ENCODE measurements around the gene PRICKLE3.

Gene PRICKLE3

DNA sequence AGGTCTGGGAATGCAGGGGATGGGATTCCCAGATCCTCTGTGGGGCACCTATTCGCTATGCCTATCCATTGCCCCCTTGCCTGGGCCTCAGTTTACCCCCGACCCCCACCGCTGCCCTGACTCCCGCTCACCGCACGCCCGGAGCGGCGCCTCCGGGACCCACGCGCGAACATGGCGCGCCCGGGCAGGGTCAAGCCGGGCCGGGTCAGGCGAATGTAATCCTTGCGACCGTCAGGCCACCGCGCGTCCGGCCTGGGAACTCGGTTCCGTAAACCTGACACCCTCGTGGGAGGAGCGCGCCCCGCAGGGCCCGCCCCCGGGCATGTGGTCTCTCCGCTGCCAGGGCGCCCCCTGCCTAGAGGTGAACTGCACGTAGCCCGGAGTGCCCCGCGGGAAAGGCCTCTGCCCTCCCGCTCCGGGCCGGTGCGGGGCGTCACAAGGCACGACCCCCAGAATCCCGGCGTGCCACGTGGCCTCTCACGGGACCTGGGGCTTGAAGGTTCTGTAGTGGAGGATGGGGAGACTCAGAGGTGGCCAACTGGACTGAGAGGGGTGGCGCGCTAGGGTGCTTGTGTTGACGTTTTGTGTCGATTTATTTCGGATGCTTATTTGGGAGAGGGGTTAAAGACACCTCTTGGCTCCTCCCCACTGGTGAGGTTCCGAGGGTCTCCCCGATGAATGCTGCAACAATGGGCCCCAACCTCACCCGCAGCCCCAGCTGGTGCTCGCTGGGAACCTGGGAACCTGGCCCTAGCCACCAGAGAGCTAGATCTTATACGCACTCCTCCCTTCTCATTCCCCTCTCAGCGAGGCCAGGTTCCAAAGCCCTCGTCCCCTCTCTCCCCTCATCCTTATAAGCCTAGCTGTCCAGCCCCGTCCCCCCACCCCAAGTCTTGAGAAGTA is at the start of gene PRICKLE3:
Gene PRICKLE3 (minus strand): TSS at position 249 of the 903 bp plus-strand sequence. CDS start 76 bp downstream, at position 173.
- DNase-seq, result peak; percentile 43

DNA sequence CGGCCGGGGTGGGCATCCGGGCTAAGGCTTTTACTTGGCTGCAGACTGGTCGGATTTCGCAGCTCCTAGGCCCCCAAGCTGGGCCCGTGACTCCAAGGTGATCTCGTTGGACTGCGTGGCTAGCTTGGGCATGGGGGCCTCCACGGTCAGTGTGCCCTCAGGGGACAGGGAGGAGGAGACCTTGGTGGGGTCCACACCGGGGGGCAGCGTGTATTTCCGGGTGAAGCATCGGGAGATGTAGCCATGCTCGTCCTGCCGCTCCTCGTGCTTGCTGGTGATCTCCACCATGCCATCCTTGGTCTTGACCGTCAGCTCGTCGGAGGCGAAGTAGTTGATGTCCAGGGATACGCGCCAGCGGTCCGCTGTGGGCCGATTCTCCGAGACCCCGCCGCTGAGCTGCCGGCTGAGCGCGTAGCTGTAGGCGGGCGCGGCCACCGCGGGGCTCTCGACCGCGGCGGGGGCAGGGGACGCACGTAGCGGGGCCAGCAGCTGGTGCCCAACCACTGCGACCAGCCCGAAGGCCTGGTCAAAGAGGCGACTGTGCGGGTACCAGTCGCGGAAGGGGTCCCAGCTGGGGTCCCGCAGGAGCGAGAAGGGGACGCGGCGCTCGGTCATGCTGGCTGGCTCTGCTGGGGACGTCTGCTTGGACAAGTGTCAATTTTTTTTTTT is 47.8 kb upstream of the PRICKLE3 start:
- DNase-seq, result no peak

DNA sequence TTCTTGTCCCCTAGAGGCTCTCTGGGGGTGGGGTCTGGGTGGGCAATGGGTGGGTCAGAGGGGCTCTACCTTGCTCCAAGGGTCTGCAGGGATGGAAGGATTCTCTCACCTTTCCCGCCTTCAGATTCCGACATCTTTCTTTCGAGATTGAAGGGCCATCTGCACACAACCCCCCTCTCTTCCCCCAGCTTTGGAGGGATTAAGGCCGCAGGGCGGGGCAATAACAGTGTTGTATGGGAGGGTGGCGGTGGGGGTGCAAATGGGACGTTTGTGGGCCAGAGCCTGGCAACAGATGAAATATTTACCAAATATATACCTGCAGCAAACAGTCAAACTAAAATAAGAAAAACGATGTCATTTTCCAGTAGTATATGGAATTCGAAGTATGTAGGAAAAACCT is 47.0 kb upstream of the PRICKLE3 start, which contains the start of gene CACNA1F:
Gene CACNA1F (minus strand): TSS at position 165 of the 400 bp plus-strand sequence. CDS start 31 bp downstream, at position 134.
- no peak for DNase-seq

DNA sequence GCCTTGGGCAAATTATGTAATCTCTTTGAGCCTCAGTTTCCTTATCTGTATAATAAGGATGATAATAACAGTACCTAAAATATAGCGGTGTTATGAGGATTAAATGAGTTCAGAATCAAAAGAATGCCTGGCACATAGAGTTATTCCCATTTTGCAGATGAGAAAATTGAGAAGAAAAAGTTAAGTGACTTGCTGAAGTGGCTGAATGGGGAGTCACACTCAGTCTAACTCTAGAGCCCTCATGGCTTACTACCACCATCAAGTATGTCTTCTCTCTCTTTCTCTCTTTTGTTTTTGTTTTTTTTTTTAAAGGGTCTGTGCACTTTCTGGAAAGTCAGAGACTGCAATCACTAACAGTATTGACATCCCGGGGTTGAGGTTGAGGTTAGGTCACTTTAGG is 46.4 kb upstream of the PRICKLE3 start:
- no peak for DNase-seq

DNA sequence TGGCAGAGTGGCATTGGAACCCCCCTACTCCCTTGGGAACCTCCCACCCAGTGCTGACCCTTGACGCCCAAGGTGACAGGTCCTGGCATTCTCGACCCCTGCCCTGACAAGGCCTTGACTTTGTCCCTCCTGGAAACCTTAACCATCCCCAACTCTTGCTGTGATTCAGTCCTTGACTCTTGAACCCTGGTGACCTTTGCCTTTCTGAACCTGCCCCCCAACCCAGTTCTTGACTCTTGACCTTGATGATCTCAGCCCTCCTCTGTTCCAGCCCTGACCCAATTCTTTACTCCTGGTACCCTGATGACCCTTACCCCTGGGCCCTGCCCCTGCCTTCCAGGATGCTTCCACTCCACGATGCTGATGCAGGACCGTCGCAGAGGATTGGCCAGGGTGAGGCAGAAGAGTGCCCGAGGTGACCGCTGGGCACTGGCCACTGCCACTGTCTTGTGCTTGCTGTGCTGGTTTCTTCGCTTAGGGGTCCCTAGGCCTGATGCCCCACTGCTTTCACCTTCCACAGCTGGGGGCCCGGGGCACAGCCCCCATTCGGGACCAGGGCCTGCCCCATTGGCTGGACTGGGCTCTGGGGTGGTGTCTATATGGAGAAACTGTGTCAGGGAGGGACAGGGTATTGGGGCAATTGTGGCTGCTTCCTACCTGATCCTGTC is 45.3 kb upstream of the PRICKLE3 start:
- DNase-seq, result no peak

DNA sequence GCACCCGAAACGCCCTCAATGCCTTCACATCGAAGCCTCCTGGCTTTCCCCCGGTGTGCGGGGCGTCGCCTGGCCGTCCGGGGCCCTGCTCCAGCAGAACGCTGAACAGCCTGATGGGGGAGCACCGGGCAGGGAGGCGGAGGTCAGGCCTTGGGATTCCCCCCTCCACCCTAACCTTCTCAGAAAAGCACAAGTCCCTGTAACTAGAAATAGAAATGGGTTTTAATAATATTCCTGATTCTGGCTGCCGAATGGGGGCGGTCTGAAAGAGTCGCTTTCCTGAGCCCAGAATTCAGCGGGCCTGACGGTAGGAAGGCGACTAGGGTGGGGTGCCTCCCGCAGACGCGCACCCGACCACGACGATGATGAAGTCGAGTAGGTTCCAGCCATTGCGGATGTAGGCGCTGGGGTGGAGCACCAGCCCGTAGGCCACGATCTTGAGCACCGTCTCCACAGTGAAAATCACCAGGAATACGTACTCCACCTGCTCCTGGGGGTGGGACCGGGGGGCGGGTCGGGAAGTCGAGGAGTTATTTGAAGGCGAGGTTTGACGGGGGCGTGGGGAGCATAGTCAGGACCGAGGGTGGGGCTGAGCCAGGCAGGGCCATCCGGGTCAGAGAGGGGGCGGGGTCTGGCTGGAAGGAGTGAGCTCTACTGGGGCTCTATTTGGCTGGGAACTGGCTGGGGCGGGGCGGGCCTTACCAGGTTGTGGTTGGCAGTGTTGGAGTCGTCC is 44.5 kb upstream of the PRICKLE3 start:
- peak; percentile 28 for DNase-seq

- no peak for DNase-seq
These were observed 42.0 kb upstream of the PRICKLE3 start for GRCh38 chrX:49228185-49228584.

GRCh38 chrX:49227726-49228125 is 41.6 kb upstream of the PRICKLE3 start:
- DNase-seq, result no peak

- no peak for DNase-seq
These were observed 40.8 kb upstream of the PRICKLE3 start for GRCh38 chrX:49226946-49227345.

GRCh38 chrX:49225858-49226257 is 39.7 kb upstream of the PRICKLE3 start:
- no peak for DNase-seq

- DNase-seq, result no peak
These were observed 35.7 kb upstream of the PRICKLE3 start for GRCh38 chrX:49221868-49222267.

DNA sequence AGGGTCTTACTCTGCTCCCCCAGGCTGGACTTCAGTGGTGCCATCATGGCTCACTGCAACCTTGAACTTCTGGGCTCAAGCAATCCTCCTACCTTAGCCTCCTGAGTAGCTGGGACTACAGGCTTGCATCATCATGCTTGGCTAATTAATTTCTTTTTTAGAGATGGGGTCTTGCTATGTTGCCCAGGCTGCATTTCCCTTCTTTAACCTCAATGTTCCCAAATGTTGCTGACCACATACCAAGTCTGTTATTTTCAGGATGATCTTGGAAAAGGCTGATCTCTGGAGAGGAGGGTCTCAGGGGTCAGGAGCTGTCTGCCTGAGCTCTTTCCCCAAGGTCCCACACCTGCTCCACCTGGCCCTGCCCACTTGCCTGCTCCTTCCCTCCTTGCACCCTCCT is 33.9 kb upstream of the PRICKLE3 start:
- no peak for DNase-seq

DNA sequence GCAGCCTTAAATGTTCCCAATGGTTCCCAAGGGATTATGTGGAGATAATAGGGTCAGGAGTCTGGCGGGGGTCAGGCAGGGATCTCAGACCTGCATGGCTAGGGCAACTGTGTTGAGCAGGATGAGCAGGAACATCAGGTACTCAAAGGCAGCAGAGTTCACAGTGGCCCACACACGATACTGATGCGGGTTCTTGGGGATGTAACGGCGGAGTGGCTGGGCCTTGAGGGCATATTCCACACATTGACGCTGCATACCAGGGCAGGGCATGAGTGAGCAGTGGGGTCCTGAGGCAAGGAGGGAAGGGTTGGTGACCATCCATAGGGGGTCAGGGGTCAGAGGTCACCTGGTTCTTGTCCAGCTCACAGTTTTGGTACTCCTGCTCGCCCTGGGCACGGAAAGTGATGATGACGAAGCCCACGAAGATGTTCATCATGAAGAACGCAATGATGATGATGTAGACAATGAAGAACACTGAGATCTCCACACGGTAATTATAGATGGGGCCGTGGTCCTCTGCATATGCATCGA is 28.9 kb upstream of the PRICKLE3 start:
- no peak for DNase-seq

DNA sequence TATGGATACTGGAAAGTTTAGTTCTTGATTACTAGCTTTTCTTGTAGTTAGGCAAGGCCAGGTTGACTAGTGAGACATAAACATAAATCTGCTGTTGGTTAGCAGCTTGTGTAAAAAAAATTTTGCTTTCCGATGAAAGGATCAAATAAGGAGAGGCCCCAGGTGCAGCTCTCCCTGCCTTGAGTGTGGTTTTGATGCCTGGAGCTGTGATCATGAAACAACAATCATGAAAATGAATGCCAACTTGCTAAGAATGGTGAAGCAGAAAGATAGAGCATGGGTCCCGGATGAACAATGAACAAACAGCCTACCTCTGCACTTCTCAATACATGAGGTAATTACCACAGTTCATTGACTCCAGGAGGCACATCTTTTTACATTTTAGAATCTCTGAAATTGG is 28.2 kb upstream of the PRICKLE3 start:
- DNase-seq, result no peak

DNA sequence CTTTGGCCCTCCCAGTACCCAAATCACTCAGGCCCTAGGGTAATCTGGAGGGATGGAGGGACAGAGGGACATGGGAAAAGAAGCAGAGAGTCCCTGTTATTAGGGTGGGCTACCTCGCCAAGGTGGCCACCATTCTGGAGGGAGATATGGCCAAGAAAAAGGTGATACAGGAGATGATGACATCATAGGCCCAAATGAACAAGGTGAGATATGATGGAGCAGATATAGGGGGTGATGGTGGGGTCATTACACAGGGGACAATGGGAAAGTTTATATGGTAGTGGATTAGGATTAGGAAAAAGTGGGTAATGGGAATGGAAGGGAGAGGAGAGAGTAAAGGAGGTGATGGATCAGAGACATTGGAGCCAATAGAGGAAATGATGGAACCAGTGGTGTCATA is 26.7 kb upstream of the PRICKLE3 start:
- DNase-seq, result no peak

GRCh38 chrX:49212209-49212608 is 26.0 kb upstream of the PRICKLE3 start:
- no peak for DNase-seq

- no peak for DNase-seq
These were observed 24.9 kb upstream of the PRICKLE3 start for GRCh38 chrX:49211074-49211473.

DNA sequence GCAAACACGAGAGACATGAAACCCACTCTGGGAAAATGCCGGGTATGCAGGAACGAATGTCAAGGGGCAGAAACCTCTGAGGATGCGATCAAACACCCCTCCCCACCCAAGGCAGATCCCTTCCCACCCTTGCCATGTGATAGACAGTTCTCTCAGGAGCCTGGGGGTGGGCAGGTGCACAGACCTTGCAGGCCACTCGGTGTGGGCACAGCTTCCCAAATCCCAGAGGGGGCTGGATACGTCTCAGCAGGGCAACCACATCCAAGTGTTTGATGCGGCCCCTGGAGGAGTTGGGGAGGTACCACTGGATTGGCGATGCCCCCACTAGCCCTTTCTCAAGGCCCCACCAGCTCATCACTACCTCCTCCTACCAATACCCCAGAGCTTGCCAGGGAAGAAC is 24.2 kb upstream of the PRICKLE3 start:
- no peak for DNase-seq

DNA sequence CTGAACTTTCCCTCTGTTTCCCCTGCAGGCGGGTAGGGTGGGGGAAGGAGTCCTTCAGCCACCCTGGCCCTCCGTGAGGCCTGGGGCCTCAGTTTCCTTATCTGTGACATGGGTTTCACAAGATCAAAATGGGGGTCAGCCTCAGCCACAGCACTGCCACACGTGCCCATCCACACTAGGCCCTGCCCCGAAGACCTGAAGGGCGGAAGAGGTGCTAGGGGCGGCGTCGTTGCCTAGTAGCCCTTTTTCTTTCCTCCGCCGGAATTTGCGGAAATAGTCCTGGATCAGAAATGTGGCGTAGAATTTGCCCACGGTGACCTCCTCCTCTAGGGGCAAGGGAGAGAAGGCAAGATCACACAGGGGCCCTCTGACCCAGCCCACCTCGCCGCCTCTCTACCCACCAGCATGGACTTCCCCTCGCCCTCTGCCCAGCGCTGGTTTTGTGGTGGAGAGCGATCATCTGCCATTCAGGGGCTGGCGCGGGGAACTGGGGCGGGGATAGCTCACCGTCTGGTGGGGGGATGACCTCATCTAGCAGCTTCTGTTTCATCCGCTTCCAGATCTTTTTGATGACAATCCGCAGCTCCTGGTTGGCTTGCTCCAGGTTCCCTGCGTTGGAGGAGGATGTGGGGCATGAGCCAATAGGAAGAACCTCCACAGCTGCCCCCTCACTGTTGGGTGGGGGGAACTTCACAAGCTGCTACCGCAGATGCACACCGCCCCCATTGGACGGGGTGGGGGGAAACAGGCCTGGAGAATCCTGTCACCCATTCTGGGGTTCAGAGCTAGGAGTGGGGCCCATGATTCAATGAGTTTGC is 23.5 kb upstream of the PRICKLE3 start:
- DNase-seq, result peak; percentile 50

GRCh38 chrX:49208399-49208798 is 22.2 kb upstream of the PRICKLE3 start:
- DNase-seq, result no peak

DNA sequence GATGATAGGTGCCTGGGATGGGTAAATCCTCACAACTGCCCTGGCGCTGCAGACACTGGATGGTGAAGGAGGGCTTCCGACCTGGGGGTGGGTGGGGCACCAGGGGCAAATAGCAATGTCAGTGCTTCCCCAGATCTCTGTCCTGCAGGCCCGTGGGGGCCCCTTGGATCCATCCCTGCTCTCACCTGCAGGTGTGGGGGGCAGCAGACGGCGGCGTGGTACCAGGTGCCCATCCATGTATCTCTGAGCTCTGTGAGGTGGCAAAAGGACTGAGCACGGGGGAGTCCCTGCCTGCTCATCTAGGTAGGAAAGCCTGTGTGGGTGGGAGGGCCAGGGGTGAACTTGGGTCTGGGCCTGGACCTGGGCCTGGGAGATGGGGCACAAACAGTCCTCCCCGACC is 20.4 kb upstream of the PRICKLE3 start:
- no peak for DNase-seq

DNA sequence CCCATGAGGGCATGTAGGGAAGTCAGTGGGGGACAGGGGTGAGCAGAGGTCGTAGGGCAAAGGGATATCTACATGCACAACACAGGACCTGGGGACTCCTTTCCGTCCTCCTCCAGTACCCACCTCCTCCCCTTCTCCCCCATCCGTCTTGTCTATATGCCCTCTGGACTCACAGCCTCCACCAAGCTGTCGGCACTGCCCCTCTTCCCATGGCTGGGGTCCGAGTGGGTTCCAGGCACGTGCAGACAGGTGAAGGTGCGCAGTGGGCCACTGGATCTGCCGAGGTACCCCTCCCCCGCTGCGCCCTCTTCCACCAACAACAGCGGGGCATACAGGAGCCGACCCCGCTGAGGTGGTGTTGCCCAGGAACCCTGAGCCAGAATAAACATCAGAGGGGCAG is 19.3 kb upstream of the PRICKLE3 start:
- DNase-seq, result no peak
